Hepatocyte (in vitro differentiated cells): ENCODE data around the gene ARHGEF1. TPM values are rescaled to one million over a fixed set of nuclear protein-coding genes. Genes with fewer than 3 reads are reported as not detected.

ENCODE experiments used
- DNase-seq: peaks from one replicate; pipeline ENCODE4 v3.0.0-alpha.2; 2016; ENCODE audit warnings: low spot score
- H2AFZ ChIP-seq: fragments of 200-600 bp; sonication (generic); 2 replicates; pipeline ENCODE4 v1.6.0; 2016; ENCODE audit warnings: antibody characterized with exemption, mild to moderate bottlenecking
- H3K27ac ChIP-seq: fragments of 200-600 bp; sonication (generic); 2 replicates; pipeline ENCODE4 v1.5.1; 2016; ENCODE audit warnings: mild to moderate bottlenecking
- H3K27me3 ChIP-seq: fragments of 200-600 bp; sonication (generic); 2 replicates; pipeline ENCODE4 v1.6.1; 2016
- H3K36me3 ChIP-seq: fragments of 200-600 bp; sonication (generic); replicated peaks from 2 replicates; pipeline ENCODE4 v1.5.1; 2016; ENCODE audit warnings: low read depth; ENCODE audit not compliant: insufficient read depth
- H3K4me1 ChIP-seq: fragments of 200-600 bp; sonication (generic); 2 replicates; pipeline ENCODE4 v1.5.1; 2016; ENCODE audit warnings: mild to moderate bottlenecking, moderate library complexity; ENCODE audit not compliant: insufficient read depth
- H3K4me2 ChIP-seq: fragments of 200-600 bp; sonication (generic); 2 replicates; pipeline ENCODE4 v1.6.0; 2016
- H3K4me3 ChIP-seq: fragments of 200-600 bp; sonication (generic); 2 replicates; pipeline ENCODE4 v1.5.1; 2016; ENCODE audit warnings: mild to moderate bottlenecking
- H3K79me2 ChIP-seq: fragments of 200-600 bp; sonication (generic); 2 replicates; pipeline ENCODE4 v1.6.0; 2017; ENCODE audit warnings: mild to moderate bottlenecking
- H3K9me2 ChIP-seq: fragments of 200-600 bp; sonication (generic); replicated peaks from 2 replicates; pipeline ENCODE4 v1.6.0; 2017; ENCODE audit warnings: mild to moderate bottlenecking; ENCODE audit not compliant: insufficient read depth
- H3K9me3 ChIP-seq: fragments of 200-600 bp; sonication (generic); 2 replicates; pipeline ENCODE4 v1.5.1; 2016; ENCODE audit warnings: low read depth, mild to moderate bottlenecking
- H4K20me1 ChIP-seq: fragments of 200-600 bp; sonication (generic); 2 replicates; pipeline ENCODE4 v1.6.0; 2016; ENCODE audit warnings: mild to moderate bottlenecking; ENCODE audit not compliant: insufficient read depth, poor library complexity, severe bottlenecking
- EZH2 ChIP-seq: fragments of 200-600 bp; sonication (generic); IDR thresholded peaks from 2 replicates; pipeline ENCODE4 v1.6.1; 2016; ENCODE audit warnings: antibody characterized with exemption, mild to moderate bottlenecking, borderline replicate concordance
- EZH2phosphoT487 ChIP-seq: fragments of 200-600 bp; sonication (generic); IDR thresholded peaks from one replicate; pipeline ENCODE4 v1.6.1; 2018; ENCODE audit warnings: antibody characterized with exemption, mild to moderate bottlenecking, low read depth, moderate library complexity; ENCODE audit not compliant: unreplicated experiment, severe bottlenecking
- WGBS: methylation state at CpG from one replicate; pipeline ENCODE4 v1.1.6; 2016; ENCODE audit warnings: low lambda C conversion rate; ENCODE audit errors: missing lambda C conversion rate; 5-methylcytosine and 5-hydroxymethylcytosine counted together
- polyA plus RNA-seq: library from polyadenylated mRNA; unstranded; fragments of >200 nt; fragmentation: Nextera tagmentation; extraction: Ambion mirVana; gene quantifications from 2 replicates; pipeline ENCODE4 v1.2.1, GENCODE V29; 2016
- total RNA-seq: library from RNA; depleted of rRNA; stranded (reverse); fragments of >200 nt; gene quantifications from 2 replicates; pipeline ENCODE4 v1.2.3, GENCODE V29; 2014
- TF ChIP-seq, protein P1 (sequence below): fragments of 200-600 bp; sonication (generic); IDR thresholded peaks from 2 replicates; pipeline ENCODE4 v1.5.1; 2016; ENCODE audit warnings: antibody characterized with exemption, mild to moderate bottlenecking; ENCODE audit not compliant: poor library complexity

The ARHGEF1 gene
- total and polyA plus RNA-seq, 2 experiments from 2014 or later = 29.7 to 67.8 TPM

DNA sequence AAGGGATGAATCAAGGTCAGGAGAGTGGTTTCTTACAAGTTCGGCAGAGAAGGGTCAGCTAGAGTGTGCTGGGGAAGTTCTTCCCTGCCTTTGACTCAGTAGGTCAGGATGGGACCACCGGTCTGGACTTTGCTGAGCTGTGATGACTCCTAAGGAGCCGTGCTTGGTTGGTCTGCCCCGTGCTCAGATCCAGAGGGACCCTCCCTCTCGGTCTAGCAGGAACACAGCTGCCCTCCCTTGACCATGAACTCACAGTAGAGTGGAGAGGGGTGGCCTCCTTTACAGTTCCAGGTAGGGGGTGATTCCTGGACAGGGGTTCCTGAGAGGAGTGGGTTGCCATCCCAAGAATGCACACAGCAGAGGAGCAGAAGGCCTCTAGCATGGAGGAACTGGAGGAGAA is 18.6 kb upstream of the ARHGEF1 start:
- Histone ChIP-seq H3K79me2 (peaks cover 75% of the 10 kb centered on the region), H3K4me1 (peaks cover 14% of the 10 kb centered on the region), H3K36me3 (no peaks in the 10 kb centered on the region), H3K27me3 (no peaks in the 10 kb centered on the region), H2AFZ (no peak overlapping the region), H3K4me2 (no peak overlapping the region), H3K9me3 (no peaks in the 10 kb centered on the region), H4K20me1 (peaks cover 79% of the 10 kb centered on the region), H3K9me2 (no peaks in the 10 kb centered on the region), H3K4me3 (no peak overlapping the region), H3K27ac (no peak overlapping the region)
- WGBS = 91% methylated on average over 5 of the region's 5 CpGs
- no peak for DNase-seq
- TF ChIP-seq, protein P1, sequence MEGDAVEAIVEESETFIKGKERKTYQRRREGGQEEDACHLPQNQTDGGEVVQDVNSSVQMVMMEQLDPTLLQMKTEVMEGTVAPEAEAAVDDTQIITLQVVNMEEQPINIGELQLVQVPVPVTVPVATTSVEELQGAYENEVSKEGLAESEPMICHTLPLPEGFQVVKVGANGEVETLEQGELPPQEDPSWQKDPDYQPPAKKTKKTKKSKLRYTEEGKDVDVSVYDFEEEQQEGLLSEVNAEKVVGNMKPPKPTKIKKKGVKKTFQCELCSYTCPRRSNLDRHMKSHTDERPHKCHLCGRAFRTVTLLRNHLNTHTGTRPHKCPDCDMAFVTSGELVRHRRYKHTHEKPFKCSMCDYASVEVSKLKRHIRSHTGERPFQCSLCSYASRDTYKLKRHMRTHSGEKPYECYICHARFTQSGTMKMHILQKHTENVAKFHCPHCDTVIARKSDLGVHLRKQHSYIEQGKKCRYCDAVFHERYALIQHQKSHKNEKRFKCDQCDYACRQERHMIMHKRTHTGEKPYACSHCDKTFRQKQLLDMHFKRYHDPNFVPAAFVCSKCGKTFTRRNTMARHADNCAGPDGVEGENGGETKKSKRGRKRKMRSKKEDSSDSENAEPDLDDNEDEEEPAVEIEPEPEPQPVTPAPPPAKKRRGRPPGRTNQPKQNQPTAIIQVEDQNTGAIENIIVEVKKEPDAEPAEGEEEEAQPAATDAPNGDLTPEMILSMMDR = no peak
- no peak for TF ChIP-seq EZH2

DNA sequence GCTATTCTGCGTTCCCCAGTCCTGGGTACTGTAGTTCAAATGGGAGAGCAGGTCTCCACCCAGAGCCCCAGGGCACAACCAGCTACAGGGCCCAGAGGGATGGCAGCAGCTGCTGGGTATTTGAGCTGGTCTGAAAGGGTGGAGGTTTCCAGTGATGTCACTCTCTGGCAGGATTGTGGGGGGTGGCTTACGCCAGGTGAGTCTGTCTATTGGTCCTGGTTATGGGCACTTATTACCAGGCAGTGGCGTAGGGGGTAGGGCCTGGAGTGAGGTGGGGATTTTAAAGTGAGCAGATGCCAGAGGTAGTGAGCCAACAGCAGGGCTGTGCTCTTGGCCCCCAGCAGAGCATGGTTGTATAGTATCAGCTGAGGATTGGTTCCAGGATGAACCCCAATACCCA is 16.7 kb upstream of the ARHGEF1 start:
- 93% methylated on average over 3 of the region's 3 CpGs for WGBS
- Histone ChIP-seq H3K79me2 (peaks cover 64% of the 10 kb centered on the region), H3K9me3 (no peaks in the 10 kb centered on the region), H3K4me1 (peaks cover 11% of the 10 kb centered on the region), H3K9me2 (no peaks in the 10 kb centered on the region), H3K4me3 (no peak overlapping the region), H4K20me1 (peaks cover 93% of the 10 kb centered on the region), H3K4me2 (no peak overlapping the region), H2AFZ (no peak overlapping the region), H3K36me3 (no peaks in the 10 kb centered on the region), H3K27me3 (no peaks in the 10 kb centered on the region), H3K27ac (no peak overlapping the region)
- no peak for TF ChIP-seq EZH2
- no peak for DNase-seq

DNA sequence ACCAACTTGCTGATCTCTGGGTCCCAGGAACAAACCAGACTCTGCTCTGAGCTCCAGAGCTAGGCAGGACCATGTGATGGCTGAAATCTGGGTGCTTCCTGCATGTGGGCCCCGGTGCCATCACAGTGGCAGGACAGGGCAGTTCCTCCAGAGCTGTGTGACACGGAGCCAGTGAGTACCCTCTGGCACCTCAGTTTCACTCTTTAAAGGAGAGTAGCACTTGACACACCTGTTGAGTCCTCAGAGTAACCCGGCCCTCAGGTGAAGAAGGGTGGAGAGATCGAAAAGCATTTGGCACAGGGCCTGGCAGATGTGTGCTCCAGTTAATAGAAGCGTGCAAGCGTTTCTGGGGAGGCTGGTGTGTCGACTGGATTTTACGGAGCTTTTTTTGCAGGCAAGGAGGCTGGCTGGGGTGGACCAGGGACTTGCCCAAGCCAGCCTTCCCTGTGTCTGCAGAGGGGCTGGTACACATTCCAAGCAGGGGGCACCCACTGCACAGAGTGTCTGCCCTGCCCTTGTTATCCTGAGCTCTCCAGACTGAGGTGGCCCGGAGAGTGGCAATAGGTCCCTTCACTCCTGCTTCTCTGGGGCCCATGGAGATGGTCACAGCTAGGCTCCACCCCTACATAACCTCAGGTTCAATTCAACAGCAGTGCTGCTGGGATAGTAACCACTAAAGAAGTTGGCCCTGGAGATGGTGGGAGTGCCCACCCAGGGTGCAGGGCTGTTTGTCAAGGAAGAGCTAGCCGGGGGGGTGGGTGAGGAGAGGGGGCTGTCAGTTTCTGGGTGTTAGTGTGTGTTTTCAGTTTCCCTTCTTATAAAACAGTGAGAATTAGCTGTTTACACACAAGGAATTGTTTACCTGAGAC is 14.6 kb upstream of the ARHGEF1 start:
- DNase-seq = no peak

DNA sequence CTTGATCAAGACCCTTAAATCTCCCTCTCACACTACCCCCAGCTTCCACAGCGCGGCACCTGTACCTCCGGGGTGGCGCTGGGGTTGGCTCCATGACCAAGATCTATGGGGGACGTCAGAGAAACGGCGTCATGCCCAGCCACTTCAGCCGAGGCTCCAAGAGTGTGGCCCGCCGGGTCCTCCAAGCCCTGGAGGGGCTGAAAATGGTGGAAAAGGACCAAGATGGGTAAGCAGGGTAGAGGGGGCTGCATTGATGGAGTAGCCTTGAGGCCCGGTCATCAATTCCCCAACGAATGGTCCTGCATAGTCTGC is 14.0 kb upstream of the ARHGEF1 start:
- H3K36me3 ChIP-seq = no peaks in the 10 kb centered on the region
- 89% methylated on average over 12 of the region's 12 CpGs for WGBS
- no peaks in the 10 kb centered on the region for H3K27me3 ChIP-seq
- H3K9me2 ChIP-seq = no peaks in the 10 kb centered on the region
- no peaks in the 10 kb centered on the region for H3K9me3 ChIP-seq
- no peak overlapping the region for H3K27ac ChIP-seq
- H3K4me1 ChIP-seq = no peaks in the 10 kb centered on the region
- no peak for DNase-seq
- H3K4me2 ChIP-seq = no peak overlapping the region
- H3K79me2 ChIP-seq = peaks cover 40% of the 10 kb centered on the region
- no peak overlapping the region for H2AFZ ChIP-seq
- no peak overlapping the region for H3K4me3 ChIP-seq
- peaks cover 70% of the 10 kb centered on the region for H4K20me1 ChIP-seq
- TF ChIP-seq, protein P1 = no peak
- TF ChIP-seq EZH2 (no peak), EZH2phosphoT487 (no peak)

More for the DNA sequence above, 14.6 kb upstream of the ARHGEF1 start:
- H3K4me2 ChIP-seq = no peak overlapping the region
- H2AFZ ChIP-seq = no peak overlapping the region
- H3K27me3 ChIP-seq = no peaks in the 10 kb centered on the region
- no peak overlapping the region for H3K4me3 ChIP-seq
- no peak overlapping the region for H3K27ac ChIP-seq
- H3K9me3 ChIP-seq = no peaks in the 10 kb centered on the region
- peaks cover 43% of the 10 kb centered on the region for H3K79me2 ChIP-seq
- no peaks in the 10 kb centered on the region for H3K9me2 ChIP-seq
- H3K36me3 ChIP-seq = no peaks in the 10 kb centered on the region
- H3K4me1 ChIP-seq = no peaks in the 10 kb centered on the region
- peaks cover 76% of the 10 kb centered on the region for H4K20me1 ChIP-seq
- WGBS = 86% methylated on average over 10 of the region's 10 CpGs
- TF ChIP-seq, protein P1 = no peak
- no peak for TF ChIP-seq EZH2
- TF ChIP-seq EZH2phosphoT487 = no peak
